ENCODE results near the gene AKAP13.

The AKAP13 gene, protein sequence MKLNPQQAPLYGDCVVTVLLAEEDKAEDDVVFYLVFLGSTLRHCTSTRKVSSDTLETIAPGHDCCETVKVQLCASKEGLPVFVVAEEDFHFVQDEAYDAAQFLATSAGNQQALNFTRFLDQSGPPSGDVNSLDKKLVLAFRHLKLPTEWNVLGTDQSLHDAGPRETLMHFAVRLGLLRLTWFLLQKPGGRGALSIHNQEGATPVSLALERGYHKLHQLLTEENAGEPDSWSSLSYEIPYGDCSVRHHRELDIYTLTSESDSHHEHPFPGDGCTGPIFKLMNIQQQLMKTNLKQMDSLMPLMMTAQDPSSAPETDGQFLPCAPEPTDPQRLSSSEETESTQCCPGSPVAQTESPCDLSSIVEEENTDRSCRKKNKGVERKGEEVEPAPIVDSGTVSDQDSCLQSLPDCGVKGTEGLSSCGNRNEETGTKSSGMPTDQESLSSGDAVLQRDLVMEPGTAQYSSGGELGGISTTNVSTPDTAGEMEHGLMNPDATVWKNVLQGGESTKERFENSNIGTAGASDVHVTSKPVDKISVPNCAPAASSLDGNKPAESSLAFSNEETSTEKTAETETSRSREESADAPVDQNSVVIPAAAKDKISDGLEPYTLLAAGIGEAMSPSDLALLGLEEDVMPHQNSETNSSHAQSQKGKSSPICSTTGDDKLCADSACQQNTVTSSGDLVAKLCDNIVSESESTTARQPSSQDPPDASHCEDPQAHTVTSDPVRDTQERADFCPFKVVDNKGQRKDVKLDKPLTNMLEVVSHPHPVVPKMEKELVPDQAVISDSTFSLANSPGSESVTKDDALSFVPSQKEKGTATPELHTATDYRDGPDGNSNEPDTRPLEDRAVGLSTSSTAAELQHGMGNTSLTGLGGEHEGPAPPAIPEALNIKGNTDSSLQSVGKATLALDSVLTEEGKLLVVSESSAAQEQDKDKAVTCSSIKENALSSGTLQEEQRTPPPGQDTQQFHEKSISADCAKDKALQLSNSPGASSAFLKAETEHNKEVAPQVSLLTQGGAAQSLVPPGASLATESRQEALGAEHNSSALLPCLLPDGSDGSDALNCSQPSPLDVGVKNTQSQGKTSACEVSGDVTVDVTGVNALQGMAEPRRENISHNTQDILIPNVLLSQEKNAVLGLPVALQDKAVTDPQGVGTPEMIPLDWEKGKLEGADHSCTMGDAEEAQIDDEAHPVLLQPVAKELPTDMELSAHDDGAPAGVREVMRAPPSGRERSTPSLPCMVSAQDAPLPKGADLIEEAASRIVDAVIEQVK (N-terminal part only)

DNA sequence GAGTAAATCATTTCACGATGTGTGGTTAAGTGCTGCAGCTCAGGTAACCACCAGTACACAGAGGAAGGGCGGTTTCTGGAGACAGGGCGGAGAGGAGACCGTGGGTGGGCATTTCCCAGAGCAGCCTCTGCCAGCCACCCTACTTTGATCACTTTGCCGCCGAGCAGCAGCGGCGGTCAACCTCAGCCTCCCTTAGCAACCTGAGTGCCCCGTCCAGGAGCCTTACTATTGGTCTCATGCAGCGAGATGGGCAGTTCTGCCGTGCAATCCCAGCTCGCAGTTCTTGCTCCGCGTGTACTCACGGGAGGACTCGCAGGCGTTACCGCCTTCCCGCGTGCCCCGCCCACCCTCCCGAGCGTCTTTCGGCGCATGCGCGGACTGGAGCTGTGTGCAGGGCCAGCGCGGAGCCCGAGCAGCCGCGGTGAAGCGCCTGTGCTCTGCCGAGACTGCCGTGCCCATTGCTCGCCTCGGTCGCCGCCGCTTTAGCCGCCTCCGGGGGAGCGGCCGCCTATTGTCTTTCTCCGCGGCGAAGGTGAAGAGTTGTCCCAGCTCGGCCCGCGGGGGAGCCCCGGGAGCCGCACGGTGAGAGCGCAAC lies at the start of gene AKAP13:
AKAP13 (plus strand) TSS at position 387 of the 595 bp plus-strand sequence. CDS start 105,118 bp downstream, outside the sequence.
- no peak for TF ChIP-seq GATA2 (IDR thresholded peaks at IDR 0.05; ENCODE audit: low read depth, low read length)
- no peak for TF ChIP-seq GATA3 (IDR thresholded peaks at IDR 0.05; ENCODE audit: low read depth, low read length)

- TF ChIP-seq GATA3 (IDR thresholded peaks at IDR 0.05; ENCODE audit: low read depth, low read length) = no peak
- TF ChIP-seq GATA2 (IDR thresholded peaks at IDR 0.05; ENCODE audit: low read depth, low read length) = no peak
These were observed 49.4 kb upstream of the AKAP13 start for GRCh38 chr15:85330901-85331588.

GRCh38 chr15:85331655-85332285 lies 48.6 kb upstream of the AKAP13 start:
- TF ChIP-seq GATA2 (IDR thresholded peaks at IDR 0.05; ENCODE audit: low read depth, low read length) (no peak), GATA3 (IDR thresholded peaks at IDR 0.05; ENCODE audit: low read depth, low read length) (no peak)

DNA sequence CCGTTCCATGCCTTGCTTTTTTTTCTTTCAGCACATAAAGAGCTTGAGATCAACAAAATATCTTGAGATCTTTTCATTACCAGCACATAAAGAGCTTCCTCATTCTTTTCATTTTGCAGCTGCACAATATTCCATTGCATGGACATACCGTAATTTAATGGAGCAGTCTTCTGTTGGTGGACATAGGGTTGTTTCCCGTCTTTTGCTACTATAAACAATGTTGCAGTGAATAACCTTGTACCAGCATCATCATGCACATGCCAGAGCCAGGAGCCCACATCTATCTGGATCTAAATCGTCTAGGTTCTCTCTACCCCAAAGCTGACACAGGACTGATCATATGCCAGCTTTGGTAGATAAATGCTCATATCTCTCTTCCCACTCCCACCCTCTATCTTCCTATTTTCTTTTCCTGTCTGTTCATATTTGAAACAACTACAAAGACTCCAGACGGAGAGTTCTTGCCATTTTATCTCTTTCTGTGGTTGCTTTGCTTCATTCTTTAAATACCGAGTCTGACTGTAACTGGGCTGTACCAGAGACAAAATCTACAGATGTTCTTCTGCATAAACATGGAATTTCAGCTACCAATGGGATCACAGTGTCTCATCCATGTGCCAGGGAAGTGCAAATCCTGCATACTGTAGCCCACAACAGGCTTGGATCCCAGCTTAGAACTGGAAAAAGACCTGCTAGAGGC lies 47.1 kb upstream of the AKAP13 start:
- TF ChIP-seq GATA2 (IDR thresholded peaks at IDR 0.05; ENCODE audit: low read depth, low read length) (no peak), GATA3 (IDR thresholded peaks at IDR 0.05; ENCODE audit: low read depth, low read length) (no peak)

- TF ChIP-seq GATA2 (IDR thresholded peaks at IDR 0.05; ENCODE audit: low read depth, low read length) (no peak), GATA3 (IDR thresholded peaks at IDR 0.05; ENCODE audit: low read depth, low read length) (no peak)
These were observed 46.2 kb upstream of the AKAP13 start for GRCh38 chr15:85334241-85334640.

GRCh38 chr15:85335193-85335942 lies 45.0 kb upstream of the AKAP13 start:
- TF ChIP-seq GATA3 (IDR thresholded peaks at IDR 0.05; ENCODE audit: low read depth, low read length) = no peak
- TF ChIP-seq GATA2 (IDR thresholded peaks at IDR 0.05; ENCODE audit: low read depth, low read length) = no peak

DNA sequence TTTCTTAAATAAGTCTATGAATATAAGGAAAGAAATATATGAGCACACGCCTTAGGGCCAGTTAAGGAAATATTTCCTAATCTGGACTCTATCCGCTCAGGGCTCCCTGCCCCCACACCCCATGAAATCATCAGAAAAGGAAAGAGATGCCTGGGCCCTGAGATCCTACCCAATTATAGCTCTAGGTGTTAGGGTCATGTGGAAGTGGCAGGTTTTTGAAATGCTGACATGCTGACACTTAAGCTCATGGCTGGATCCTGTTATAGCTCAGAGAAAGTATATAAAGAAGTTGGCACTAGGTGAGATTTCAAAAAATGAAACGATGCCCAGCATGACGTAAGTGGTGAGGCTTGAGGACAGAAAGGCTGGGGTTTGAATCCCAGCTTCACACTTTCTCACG lies 43.5 kb upstream of the AKAP13 start:
- TF ChIP-seq GATA2 (IDR thresholded peaks at IDR 0.05; ENCODE audit: low read depth, low read length) (no peak), GATA3 (IDR thresholded peaks at IDR 0.05; ENCODE audit: low read depth, low read length) (no peak)

- TF ChIP-seq GATA3 (IDR thresholded peaks at IDR 0.05; ENCODE audit: low read depth, low read length) = no peak
- no peak for TF ChIP-seq GATA2 (IDR thresholded peaks at IDR 0.05; ENCODE audit: low read depth, low read length)
These were observed 42.9 kb upstream of the AKAP13 start for GRCh38 chr15:85337425-85338074.

GRCh38 chr15:85340321-85340665 lies 40.1 kb upstream of the AKAP13 start:
- no peak for TF ChIP-seq GATA3 (IDR thresholded peaks at IDR 0.05; ENCODE audit: low read depth, low read length)
- no peak for TF ChIP-seq GATA2 (IDR thresholded peaks at IDR 0.05; ENCODE audit: low read depth, low read length)

GRCh38 chr15:85340852-85341251 lies 39.6 kb upstream of the AKAP13 start:
- TF ChIP-seq GATA2 (IDR thresholded peaks at IDR 0.05; ENCODE audit: low read depth, low read length) (no peak), GATA3 (IDR thresholded peaks at IDR 0.05; ENCODE audit: low read depth, low read length) (no peak)

DNA sequence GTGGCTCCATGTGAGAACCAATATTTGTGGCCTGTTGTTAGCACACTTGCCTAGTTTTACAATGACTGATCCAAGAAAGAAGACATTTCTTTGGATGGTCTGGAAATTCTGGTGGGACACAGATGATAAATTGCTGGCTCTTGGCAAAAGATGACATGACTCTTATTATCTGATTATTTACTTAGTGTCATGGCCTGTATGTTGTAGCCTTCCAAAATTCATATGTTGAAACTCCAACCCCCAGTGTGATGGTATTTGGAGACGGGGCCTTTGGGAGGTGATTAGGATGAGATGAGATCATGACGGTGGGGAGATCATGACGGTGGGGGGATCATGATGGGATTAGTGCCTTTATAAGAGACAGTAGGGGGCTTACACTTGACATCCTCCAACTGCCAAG lies 30.0 kb upstream of the AKAP13 start:
- no peak for TF ChIP-seq GATA2 (IDR thresholded peaks at IDR 0.05; ENCODE audit: low read depth, low read length)
- TF ChIP-seq GATA3 (IDR thresholded peaks at IDR 0.05; ENCODE audit: low read depth, low read length) = no peak
